Bronchial epithelial cell (primary cell): ENCODE results near the gene ADAM19. TPM values are rescaled to one million over a fixed set of nuclear protein-coding genes. Genes with fewer than 3 reads are reported as not detected.
A peak's percentile ranks its signal among the peaks of the same experiment; 100 is the strongest.

Experiments used
- DNase-seq: peaks from one replicate; pipeline ENCODE4 v3.0.0-alpha.2; 2010; ENCODE audit warnings: low read depth
- FAIRE-seq: peaks from 2 replicates; lab custom pipeline; 2011; peaks lifted over from hg19 to GRCh38; lab: Jason Lieb, UNC
- H3K27me3 ChIP-seq: 2 replicates; pipeline ENCODE4 v1.5.1; 2011; ENCODE audit warnings: low read length; ENCODE audit not compliant: control insufficient read depth, insufficient read depth
- H3K36me3 ChIP-seq: 2 replicates; pipeline ENCODE4 v1.5.1; 2011; ENCODE audit warnings: low read length; ENCODE audit not compliant: control insufficient read depth, insufficient read depth
- H3K4me3 ChIP-seq: 2 replicates; pipeline ENCODE4 v1.5.1; 2011; ENCODE audit warnings: mild to moderate bottlenecking, low read depth, low read length, control low read depth
- total RNA-seq: library from RNA; depleted of rRNA; stranded (reverse); fragments of >200 nt; gene quantifications from 2 replicates; pipeline ENCODE4 v1.2.1, GENCODE V29; 2014
- TF ChIP-seq, protein P1 (sequence below): IDR thresholded peaks from 2 replicates; pipeline ENCODE4 v1.5.1; 2011; ENCODE audit warnings: mild to moderate bottlenecking, moderate library complexity, low read length, control low read depth, inconsistent platforms; ENCODE audit not compliant: insufficient read depth, severe bottlenecking

ADAM19 gene
- total RNA-seq, 1 donor from 2014 or later = 0.79 TPM

DNA sequence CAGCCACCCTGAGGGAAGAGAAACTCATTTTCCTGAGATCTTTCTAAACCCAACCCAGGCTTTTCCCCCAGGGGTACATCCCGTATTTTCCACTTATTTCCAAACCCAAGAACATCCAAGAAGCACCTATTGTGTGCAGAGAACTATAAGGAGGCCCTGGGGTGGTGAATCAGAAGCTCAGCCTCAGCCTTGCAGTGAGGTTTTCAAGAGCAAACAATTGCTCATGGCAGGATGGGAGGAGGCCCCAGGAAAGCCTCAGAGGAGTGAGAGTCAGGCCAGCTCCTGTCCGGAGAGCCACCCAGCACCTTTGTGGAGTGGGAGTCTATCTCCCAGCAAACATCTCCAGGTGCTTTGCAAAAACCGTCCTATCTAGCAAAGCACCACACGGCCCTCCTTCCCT is 96.4 kb downstream of the ADAM19 start:
- TF ChIP-seq, protein P1, sequence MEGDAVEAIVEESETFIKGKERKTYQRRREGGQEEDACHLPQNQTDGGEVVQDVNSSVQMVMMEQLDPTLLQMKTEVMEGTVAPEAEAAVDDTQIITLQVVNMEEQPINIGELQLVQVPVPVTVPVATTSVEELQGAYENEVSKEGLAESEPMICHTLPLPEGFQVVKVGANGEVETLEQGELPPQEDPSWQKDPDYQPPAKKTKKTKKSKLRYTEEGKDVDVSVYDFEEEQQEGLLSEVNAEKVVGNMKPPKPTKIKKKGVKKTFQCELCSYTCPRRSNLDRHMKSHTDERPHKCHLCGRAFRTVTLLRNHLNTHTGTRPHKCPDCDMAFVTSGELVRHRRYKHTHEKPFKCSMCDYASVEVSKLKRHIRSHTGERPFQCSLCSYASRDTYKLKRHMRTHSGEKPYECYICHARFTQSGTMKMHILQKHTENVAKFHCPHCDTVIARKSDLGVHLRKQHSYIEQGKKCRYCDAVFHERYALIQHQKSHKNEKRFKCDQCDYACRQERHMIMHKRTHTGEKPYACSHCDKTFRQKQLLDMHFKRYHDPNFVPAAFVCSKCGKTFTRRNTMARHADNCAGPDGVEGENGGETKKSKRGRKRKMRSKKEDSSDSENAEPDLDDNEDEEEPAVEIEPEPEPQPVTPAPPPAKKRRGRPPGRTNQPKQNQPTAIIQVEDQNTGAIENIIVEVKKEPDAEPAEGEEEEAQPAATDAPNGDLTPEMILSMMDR = no peak
- H3K36me3 ChIP-seq = peaks cover 1% of the 10 kb centered on the region
- DNase-seq (peak; percentile 69), FAIRE-seq (no peak)
- H3K4me3 ChIP-seq = no peak overlapping the region
- H3K27me3 ChIP-seq = no peaks in the 10 kb centered on the region

DNA sequence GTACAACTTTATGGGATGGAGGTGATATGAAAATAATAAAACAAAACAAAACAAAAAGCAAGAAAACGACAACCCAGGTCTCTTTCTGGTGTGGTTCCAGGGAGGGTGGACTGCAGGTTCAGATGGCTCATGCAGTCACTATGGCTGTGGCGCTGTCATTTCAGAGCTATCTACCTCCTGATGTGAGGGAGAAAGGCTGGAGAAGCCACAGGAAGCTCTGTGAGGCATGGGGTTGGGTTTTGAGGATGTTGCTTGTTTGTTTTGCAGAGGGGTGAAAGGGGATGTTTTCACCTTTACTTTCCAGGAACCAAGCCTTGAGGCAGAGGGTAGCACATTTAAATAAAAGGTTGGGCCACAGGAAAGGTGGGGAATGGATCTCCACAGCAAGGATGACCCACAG is 96.8 kb downstream of the ADAM19 start:
- FAIRE-seq (no peak), DNase-seq (no peak)
- TF ChIP-seq, protein P1 = no peak
- no peaks in the 10 kb centered on the region for H3K27me3 ChIP-seq
- H3K36me3 ChIP-seq = peaks cover 4% of the 10 kb centered on the region
- H3K4me3 ChIP-seq = no peak overlapping the region

DNA sequence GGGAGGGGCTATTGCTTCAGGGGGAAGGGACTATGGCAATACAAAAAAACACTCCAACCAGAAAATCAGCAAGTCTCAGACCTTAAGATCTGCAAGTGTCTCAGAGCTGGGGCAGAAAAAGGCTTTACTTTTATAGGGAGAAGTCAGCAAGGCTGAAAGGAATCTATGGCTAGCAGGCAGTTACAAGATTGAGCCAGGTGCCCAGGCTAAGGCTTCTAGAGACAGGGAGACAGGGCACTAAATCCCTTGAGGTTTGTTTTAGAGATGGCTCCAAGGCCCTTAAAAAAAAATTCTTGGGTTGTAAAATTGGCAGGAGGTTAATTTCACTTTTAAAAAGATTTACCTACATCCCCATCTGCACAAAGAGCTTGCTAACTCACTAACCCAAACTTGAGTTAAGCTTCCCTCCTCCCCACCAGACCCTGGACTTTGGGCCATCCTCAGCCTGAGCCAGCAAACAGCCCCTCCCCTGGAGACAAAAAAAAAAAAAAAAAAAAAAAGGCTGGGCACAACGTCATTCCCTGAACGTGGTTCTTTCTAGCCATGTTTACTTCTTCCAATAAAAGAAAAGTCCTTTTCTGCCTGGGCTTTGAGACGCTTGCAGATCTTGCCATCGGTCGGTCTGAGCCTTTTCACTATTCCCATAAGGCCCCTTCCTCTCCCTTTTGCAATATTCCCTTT is 97.6 kb downstream of the ADAM19 start:
- H3K27me3 ChIP-seq = no peaks in the 10 kb centered on the region
- no peak overlapping the region for H3K4me3 ChIP-seq
- no peak for FAIRE-seq
- DNase-seq = no peak
- TF ChIP-seq, protein P1 = no peak
- H3K36me3 ChIP-seq = peaks cover 7% of the 10 kb centered on the region

DNA sequence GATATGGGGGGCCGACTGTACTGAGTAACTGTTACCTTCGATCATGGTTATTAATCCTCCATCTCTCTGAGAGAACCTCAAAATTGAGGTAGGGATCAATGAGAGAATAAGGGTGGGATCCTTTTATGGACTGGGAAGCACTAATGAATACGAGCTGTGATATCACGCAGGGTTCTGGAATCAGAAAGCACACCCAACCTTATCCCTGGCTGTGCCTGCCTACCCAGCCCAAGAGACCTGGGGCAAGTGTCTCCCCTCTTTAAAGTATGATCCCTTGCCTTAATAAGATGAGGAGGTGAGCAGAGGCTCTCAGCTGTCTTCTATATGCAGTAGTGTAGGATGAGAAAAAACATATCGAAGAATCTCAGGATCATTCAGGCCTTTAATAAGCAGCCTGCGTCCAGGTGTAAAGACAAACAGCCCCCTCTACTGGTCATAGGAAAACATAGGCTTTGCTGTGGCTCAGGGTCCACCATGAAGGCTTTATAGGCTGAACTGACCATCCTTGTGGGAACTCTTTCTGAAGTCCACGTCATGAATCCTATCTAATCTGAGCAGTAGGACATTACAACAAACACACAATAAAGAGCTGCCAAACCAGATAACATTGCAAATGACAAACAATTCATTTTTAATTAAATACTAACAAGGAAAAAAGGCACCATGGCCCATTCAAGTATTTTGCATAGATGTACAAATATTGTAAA is 98.7 kb downstream of the ADAM19 start:
- peak; percentile 65 for DNase-seq
- peaks cover 13% of the 10 kb centered on the region for H3K36me3 ChIP-seq
- H3K4me3 ChIP-seq = no peak overlapping the region
- TF ChIP-seq, protein P1 = peak; percentile 81
- FAIRE-seq = peak; percentile 84
- no peaks in the 10 kb centered on the region for H3K27me3 ChIP-seq

DNA sequence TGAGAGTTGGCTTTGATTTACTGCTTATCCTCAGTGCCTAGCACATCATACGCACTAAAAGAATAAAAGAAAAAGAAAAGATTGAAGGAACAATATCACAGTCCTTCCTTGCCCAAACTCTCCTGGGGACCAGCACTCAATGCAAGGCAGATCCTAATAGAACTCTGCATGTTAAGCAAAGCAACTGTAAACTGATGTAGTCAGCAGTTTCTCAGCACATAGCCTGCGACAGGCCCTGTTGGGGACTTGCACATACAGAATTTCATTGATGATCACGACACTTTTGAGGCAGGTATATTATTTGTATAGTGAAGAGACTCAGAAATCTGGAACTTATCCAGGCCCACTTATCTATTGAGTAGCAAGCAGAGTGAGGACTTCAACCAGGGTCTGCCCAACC is 100.1 kb downstream of the ADAM19 start:
- Histone ChIP-seq H3K36me3 (peaks cover 14% of the 10 kb centered on the region), H3K27me3 (no peaks in the 10 kb centered on the region), H3K4me3 (no peak overlapping the region)
- no peak for FAIRE-seq
- TF ChIP-seq, protein P1 = no peak
- no peak for DNase-seq
